NCI-H2196 treated with DMSO at 0.1 percent for 48 hours (cell line): ENCODE measurements around the gene PRR23B.
"Not testable (repeated sequence)": the region's sequence is repeated elsewhere in the genome, so short reads cannot be mapped to it uniquely, and the experiment has no call there.

ENCODE experiments used
- DNase-seq: peaks from one replicate; lab custom pipeline; 2025; ENCODE audit not compliant: unreplicated experiment; lab: John Stamatoyannopoulos, UW

Gene PRR23B

GRCh38 chr3:139020868-139021234 lies at the start of gene PRR23B:
TSS of gene PRR23B (minus strand) at chr3:139020926. CDS start at chr3:139020661, 265 bp downstream.
- DNase-seq: no peak

GRCh38 chr3:139062918-139063317 lies 42.2 kb upstream of the PRR23B start:
- DNase-seq: no peak

- DNase-seq: no peak
Observed at GRCh38 chr3:139052802-139053600, 32.3 kb upstream of the PRR23B start.

GRCh38 chr3:139044366-139045210 lies 23.9 kb upstream of the PRR23B start, which contains the start of gene PRR23C:
TSS of gene PRR23C (minus strand) at chr3:139044892. CDS start at chr3:139044620, 272 bp downstream.
- no peak for DNase-seq

GRCh38 chr3:139043554-139044365 lies 23.0 kb upstream of the PRR23B start:
- no peak for DNase-seq

GRCh38 chr3:139037478-139037877 lies 16.8 kb upstream of the PRR23B start:
- no peak for DNase-seq

- DNase-seq: no peak
Observed at GRCh38 chr3:139032326-139033002, 11.7 kb upstream of the PRR23B start.

- not testable (repeated sequence) for DNase-seq
Observed at GRCh38 chr3:139030576-139030975, 9.8 kb upstream of the PRR23B start.

GRCh38 chr3:139024968-139025367 lies 4.2 kb upstream of the PRR23B start:
- no peak for DNase-seq

- DNase-seq: no peak
Observed at GRCh38 chr3:139020036-139020867, 474 bp downstream of the PRR23B start.

- DNase-seq: no peak
Observed at GRCh38 chr3:139016430-139017048, 4.2 kb downstream of the PRR23B start.

GRCh38 chr3:139006051-139006716 lies 14.5 kb downstream of the PRR23B start, which contains the start of gene PRR23A:
TSS of gene PRR23A (minus strand) at chr3:139006268. CDS start at chr3:139006268, 0 bp downstream.
- no peak for DNase-seq

GRCh38 chr3:139005356-139005993 lies 15.3 kb downstream of the PRR23B start:
- DNase-seq: no peak

GRCh38 chr3:138995706-138996105 lies 25.0 kb downstream of the PRR23B start:
- DNase-seq: no peak

- DNase-seq: no peak
Observed at GRCh38 chr3:138987181-138987580, 33.5 kb downstream of the PRR23B start.

GRCh38 chr3:138985932-138986331 lies 34.8 kb downstream of the PRR23B start:
- no peak for DNase-seq

- DNase-seq: no peak
Observed at GRCh38 chr3:138984816-138985215, 35.9 kb downstream of the PRR23B start.

GRCh38 chr3:138976047-138976446 lies 44.7 kb downstream of the PRR23B start:
- DNase-seq: no peak
